Karpas-422 (cell line): ENCODE results near the gene WASHC2C. TPM values are rescaled to one million over a fixed set of nuclear protein-coding genes. Genes with fewer than 3 reads are reported as not detected.
"Not testable (repeated sequence)": the region's sequence is repeated elsewhere in the genome, so short reads cannot be mapped to it uniquely, and the experiment has no call there.

Source experiments
- DNase-seq: peaks from one replicate; pipeline ENCODE4 v3.0.0-alpha.2; 2015
- H2AFZ ChIP-seq: fragments of 200-600 bp; sonication (generic); 2 replicates; pipeline ENCODE4 v1.6.1; 2014; ENCODE audit warnings: antibody characterized with exemption, low read length, mixed read lengths
- H3K27ac ChIP-seq: fragments of 200-600 bp; sonication (generic); 2 replicates; pipeline ENCODE4 v1.5.1; 2014; ENCODE audit warnings: mild to moderate bottlenecking, low read length, moderate library complexity
- H3K27me3 ChIP-seq: fragments of 200-600 bp; sonication (generic); 2 replicates; pipeline ENCODE4 v1.6.1; 2014; ENCODE audit warnings: low read length, mixed read lengths
- H3K36me3 ChIP-seq: fragments of 200-600 bp; sonication (generic); 2 replicates; pipeline ENCODE4 v1.6.1; 2014; ENCODE audit warnings: low read length, mixed read lengths; ENCODE audit not compliant: insufficient read depth
- H3K4me1 ChIP-seq: fragments of 200-600 bp; sonication (generic); 2 replicates; pipeline ENCODE4 v1.6.1; 2014; ENCODE audit warnings: mild to moderate bottlenecking, low read length, mixed read lengths
- H3K4me2 ChIP-seq: fragments of 200-600 bp; sonication (generic); 2 replicates; pipeline ENCODE4 v1.6.1; 2014; ENCODE audit warnings: low read length, low read depth, mild to moderate bottlenecking; ENCODE audit not compliant: poor library complexity, severe bottlenecking
- H3K4me3 ChIP-seq: fragments of 200-600 bp; sonication (generic); 2 replicates; pipeline ENCODE4 v1.5.1; 2014; ENCODE audit warnings: mild to moderate bottlenecking, antibody characterized with exemption, low read length, mixed read lengths
- H3K79me2 ChIP-seq: fragments of 200-600 bp; sonication (generic); 2 replicates; pipeline ENCODE4 v1.6.1; 2014; ENCODE audit warnings: mild to moderate bottlenecking, low read length, mixed read lengths
- H3K9ac ChIP-seq: fragments of 200-600 bp; sonication (generic); 2 replicates; pipeline ENCODE4 v1.6.0; 2014; ENCODE audit warnings: low read length
- H3K9me2 ChIP-seq: fragments of 200-600 bp; sonication (generic), shearing (Covaris generic); replicated peaks from 2 replicates; pipeline ENCODE4 v1.6.0; 2014; ENCODE audit warnings: mild to moderate bottlenecking, low read length, moderate library complexity; ENCODE audit not compliant: insufficient read depth
- H3K9me3 ChIP-seq: fragments of 300-700, 200-600 bp; sonication (generic); 2 replicates; pipeline ENCODE4 v1.6.1; 2014; ENCODE audit warnings: low read length, mixed read lengths
- H4K20me1 ChIP-seq: fragments of 200-600 bp; sonication (generic); 2 replicates; pipeline ENCODE4 v1.6.1; 2014; ENCODE audit warnings: mild to moderate bottlenecking, antibody characterized with exemption, low read length, low read depth; ENCODE audit not compliant: insufficient read depth
- total RNA-seq: library from RNA; depleted of rRNA; stranded (reverse); fragments of >200 nt; shearing (Covaris generic); gene quantifications from 2 replicates; pipeline ENCODE4 v1.2.3, GENCODE V29; 2014; ENCODE audit warnings: low replicate concordance

Gene WASHC2C
- total RNA-seq, 1 experiment from 2014 or later: 30.7 TPM

DNA sequence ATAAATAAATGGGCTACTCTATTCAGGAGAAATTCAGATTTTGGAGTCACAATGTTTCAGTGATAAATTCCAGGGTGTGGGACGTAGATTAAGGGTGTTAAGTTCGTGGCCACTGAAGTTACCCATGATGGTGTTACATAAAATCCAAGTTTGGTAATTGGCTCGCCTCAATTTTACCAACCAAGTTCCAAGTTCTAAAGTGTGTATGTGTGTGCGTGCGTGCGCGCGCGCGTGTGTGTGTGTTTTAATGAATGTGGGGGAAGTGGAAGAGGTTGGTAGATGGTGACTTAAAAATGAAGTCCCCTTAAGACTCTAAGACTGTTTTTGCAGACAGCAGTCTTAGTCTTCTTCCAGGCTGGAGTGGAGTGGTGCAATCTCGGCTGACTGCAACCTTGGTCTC lies 3.2 kb upstream of the WASHC2C start:
- not testable (repeated sequence) for H3K9ac ChIP-seq, H3K9me2 ChIP-seq, H3K4me2 ChIP-seq, H3K36me3 ChIP-seq, DNase-seq, H2AFZ ChIP-seq, H3K9me3 ChIP-seq, H3K4me1 ChIP-seq, H4K20me1 ChIP-seq, H3K4me3 ChIP-seq, H3K27ac ChIP-seq, H3K79me2 ChIP-seq, H3K27me3 ChIP-seq

DNA sequence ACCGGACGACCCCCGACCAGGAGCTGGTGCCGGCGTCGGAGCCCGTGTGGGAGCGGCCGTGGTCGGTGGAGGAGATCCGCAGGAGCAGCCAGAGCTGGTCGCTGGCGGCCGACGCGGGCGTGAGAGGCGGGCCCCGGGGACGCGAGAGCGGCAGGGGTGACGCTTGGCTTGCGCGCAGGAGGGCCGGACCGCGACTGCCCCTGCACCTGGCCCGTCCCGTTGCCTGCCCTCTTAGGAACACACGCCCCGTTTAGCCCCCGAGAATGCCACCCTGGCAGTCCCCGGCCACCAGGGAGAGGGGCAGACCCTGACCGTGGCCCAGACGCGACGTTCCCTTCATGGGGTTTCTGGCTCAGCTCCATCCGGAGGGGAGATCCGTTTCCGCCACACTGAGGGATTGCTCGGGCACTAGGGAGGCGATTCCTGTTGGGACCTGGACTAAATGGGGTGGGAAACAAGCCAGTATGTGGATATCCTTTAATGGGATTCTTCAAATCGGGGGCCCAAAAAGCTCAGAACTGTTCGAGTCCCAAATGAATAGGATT lies 427 bp downstream of the WASHC2C start:
- not testable (repeated sequence) for DNase-seq, H4K20me1 ChIP-seq, H3K36me3 ChIP-seq, H3K79me2 ChIP-seq, H3K9me2 ChIP-seq, H3K27me3 ChIP-seq, H3K4me1 ChIP-seq, H3K9me3 ChIP-seq, H3K27ac ChIP-seq
- Histone ChIP-seq H3K4me2 (peak overlapping the region; percentile 80), H2AFZ (peak overlapping the region; percentile 81; the same call in 1 of the 2 replicates), H3K4me3 (peak overlapping the region; percentile 73), H3K9ac (peak overlapping the region; percentile 78)

DNA sequence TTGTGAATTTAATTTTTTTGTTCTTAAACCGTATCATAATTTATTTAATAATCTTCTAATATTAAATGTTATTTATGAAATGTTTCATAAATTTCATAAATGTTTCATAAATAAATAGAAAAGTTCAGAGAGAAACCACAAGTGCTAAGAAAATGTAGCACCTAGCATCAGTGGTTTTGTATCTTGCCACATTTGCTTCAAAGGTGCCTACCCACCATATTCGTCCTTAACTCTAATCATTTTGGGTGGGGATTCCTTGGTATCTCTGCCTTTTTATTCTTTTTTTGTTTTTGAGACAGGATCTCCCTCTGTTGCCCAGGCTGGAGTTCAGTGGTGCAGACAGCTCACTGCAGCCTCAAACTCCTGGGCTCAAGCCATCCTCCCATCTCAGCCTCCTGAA lies 7.4 kb downstream of the WASHC2C start:
- H4K20me1 ChIP-seq, H3K36me3 ChIP-seq, DNase-seq, H2AFZ ChIP-seq, H3K27me3 ChIP-seq, H3K4me3 ChIP-seq, H3K4me1 ChIP-seq, H3K4me2 ChIP-seq, H3K79me2 ChIP-seq, H3K27ac ChIP-seq, H3K9ac ChIP-seq, H3K9me3 ChIP-seq, H3K9me2 ChIP-seq: not testable (repeated sequence)

DNA sequence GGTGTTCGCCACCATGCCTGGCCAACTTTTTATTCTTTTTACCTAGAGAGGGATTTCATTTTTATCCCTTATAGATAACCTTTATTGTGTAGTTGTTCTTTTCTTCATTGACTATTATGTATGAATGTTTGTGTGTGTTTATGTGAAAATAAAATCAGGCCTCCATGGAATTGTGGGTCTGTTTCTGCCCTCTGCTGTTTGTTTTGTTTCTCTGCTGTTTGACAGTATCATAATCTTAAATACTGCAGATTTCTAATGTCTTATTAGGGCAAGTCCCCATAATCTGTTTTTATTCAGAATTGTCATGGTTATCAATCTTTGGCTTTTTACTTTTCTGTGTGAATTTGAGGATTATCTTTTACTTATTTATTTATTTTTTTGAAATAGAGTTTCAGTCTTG lies 7.8 kb downstream of the WASHC2C start:
- H3K27me3 ChIP-seq, H3K9me3 ChIP-seq, H3K4me2 ChIP-seq, H3K36me3 ChIP-seq, H3K27ac ChIP-seq, H4K20me1 ChIP-seq, H2AFZ ChIP-seq, H3K79me2 ChIP-seq, H3K4me3 ChIP-seq, H3K4me1 ChIP-seq, H3K9me2 ChIP-seq, H3K9ac ChIP-seq, DNase-seq: not testable (repeated sequence)

DNA sequence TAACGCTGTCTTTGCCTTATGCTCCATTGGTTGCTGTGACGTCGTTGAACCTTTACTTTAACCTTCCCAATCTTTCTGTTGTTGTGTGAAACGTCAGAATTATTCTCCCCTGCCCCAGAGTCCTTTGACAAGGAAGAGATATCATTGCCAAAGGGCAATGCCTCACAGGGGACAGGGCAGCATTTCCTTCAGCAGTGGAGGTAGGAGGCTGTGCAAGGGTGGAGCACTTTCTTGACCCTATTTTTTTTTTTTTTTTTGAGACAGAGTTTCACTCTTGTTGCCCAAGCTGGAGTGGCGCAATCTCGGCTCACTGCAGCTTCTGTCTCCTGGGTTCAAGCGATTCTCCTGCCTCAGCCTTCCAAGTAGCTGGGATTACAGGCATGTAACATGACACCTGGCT lies 14.5 kb downstream of the WASHC2C start:
- H4K20me1 ChIP-seq, H3K4me1 ChIP-seq, H3K4me2 ChIP-seq, H3K4me3 ChIP-seq, H3K79me2 ChIP-seq, H3K27me3 ChIP-seq, DNase-seq, H3K9me3 ChIP-seq, H3K36me3 ChIP-seq, H3K9ac ChIP-seq, H3K27ac ChIP-seq, H3K9me2 ChIP-seq, H2AFZ ChIP-seq: not testable (repeated sequence)

DNA sequence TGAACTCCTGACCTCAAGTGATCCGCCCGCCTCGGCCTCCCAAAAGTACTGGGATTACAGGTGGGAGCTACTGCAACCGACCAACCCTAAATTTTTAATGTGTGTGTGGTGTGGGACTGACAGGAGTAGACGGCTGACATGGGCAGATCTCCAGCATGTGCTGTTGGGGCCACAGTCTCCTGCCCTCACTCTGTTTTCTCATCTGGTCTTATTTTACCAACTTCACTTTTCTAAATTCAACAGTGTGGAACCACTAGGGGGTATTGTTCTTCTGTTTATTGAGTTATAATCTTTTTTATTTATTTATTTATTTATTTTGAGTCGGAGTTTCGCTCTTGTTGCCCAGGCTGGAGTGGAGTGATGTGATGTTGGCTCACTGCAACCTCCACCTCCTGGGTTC lies 14.9 kb downstream of the WASHC2C start:
- H3K79me2 ChIP-seq, H4K20me1 ChIP-seq, DNase-seq, H2AFZ ChIP-seq, H3K4me3 ChIP-seq, H3K9me2 ChIP-seq, H3K9ac ChIP-seq, H3K4me1 ChIP-seq, H3K27ac ChIP-seq, H3K36me3 ChIP-seq, H3K9me3 ChIP-seq, H3K4me2 ChIP-seq, H3K27me3 ChIP-seq: not testable (repeated sequence)

DNA sequence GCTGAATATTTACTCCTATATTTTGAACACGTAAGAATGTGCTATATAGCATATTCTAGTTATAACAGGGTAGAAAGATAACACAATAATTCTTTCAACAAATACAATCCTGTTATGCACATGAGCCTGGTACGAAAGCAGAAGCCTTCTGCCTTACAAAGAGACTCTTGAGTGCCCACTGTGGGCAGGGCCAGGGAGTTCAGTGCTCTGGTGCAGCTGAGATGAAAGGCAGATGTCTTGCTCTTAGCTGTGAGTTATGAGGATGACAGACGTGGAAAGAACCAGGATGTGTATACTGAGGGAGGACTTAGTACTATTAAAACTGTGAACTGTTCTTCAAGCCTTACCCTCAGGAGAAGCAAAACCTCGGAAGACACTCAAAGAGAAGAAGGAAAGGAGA lies 24.1 kb downstream of the WASHC2C start:
- not testable (repeated sequence) for H3K36me3 ChIP-seq, H3K9ac ChIP-seq, H3K4me3 ChIP-seq, H3K27ac ChIP-seq, H3K4me2 ChIP-seq, H3K4me1 ChIP-seq, H3K9me3 ChIP-seq, DNase-seq, H3K79me2 ChIP-seq, H3K9me2 ChIP-seq, H3K27me3 ChIP-seq, H2AFZ ChIP-seq, H4K20me1 ChIP-seq

DNA sequence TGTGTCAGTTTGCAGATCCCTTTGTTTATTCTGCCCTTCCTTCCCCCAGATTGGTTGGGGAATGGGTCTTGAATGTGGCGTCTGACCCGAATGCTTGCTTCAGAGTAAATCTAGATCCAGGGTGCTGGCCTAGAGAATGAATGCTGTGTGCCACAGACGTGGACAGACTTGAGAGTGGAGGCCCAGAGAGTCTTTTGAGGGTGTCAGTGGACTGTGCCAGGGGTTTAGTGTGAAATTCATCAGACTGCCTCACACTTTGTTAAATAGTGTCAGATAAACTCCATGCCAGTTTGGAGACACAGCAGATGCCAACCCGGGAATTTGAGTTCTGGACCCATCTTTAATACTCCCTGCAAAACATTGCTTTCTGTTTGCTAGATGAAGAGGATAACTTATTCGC lies 25.1 kb downstream of the WASHC2C start:
- H3K9me3 ChIP-seq, H3K4me2 ChIP-seq, H2AFZ ChIP-seq, H3K36me3 ChIP-seq, H4K20me1 ChIP-seq, H3K27ac ChIP-seq, H3K4me3 ChIP-seq, DNase-seq, H3K79me2 ChIP-seq, H3K4me1 ChIP-seq, H3K9me2 ChIP-seq, H3K9ac ChIP-seq, H3K27me3 ChIP-seq: not testable (repeated sequence)

DNA sequence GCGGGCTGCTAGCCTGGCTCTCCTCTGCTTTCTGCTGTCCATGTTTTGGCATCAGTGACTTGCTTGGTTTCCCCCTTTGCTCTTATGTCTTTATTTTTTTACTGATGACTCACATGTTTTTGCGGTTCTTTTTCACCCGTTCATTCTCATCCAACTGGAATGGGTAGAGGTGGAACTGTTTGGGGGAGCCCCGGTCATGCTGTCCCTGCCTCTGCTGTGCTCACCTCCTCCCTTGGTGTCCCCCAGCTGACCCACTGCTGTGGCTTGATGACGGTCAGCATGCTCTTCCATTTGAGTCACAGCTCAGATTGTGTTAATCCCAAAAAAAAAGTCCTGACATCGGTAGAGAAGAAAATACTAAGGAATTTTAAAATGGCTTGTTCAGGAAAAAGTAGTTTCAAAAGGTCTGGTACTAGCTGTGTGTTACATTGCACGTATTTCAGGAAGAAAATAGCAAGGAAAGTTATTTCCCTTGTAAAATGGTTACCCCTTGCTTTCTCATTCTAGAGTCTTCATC lies 27.0 kb downstream of the WASHC2C start:
- not testable (repeated sequence) for H3K27me3 ChIP-seq, H3K4me3 ChIP-seq, H3K4me1 ChIP-seq, H2AFZ ChIP-seq, H3K9ac ChIP-seq, H4K20me1 ChIP-seq, H3K36me3 ChIP-seq, H3K4me2 ChIP-seq, H3K27ac ChIP-seq, H3K9me3 ChIP-seq, DNase-seq, H3K79me2 ChIP-seq, H3K9me2 ChIP-seq
